Ramos (cell line): ENCODE measurements around the gene PPM1M.

Experiments
- in situ Hi-C: fragments of 300-500 bp; cut with MboI; formaldehyde crosslinking; loops from one replicate; pipeline ENCODE4 v1.14.3; 2022; ENCODE audit warnings: low sequenced_read_pairs; ENCODE audit not compliant: unreplicated experiment

The PPM1M gene

GRCh38 chr3:52290596-52291507 is 45.3 kb downstream of the PPM1M start:
- in situ Hi-C loops: no loop called here

GRCh38 chr3:52291508-52292181 is 46.1 kb downstream of the PPM1M start:
- in situ Hi-C loops: no loop called here

GRCh38 chr3:52292247-52293065 is 46.9 kb downstream of the PPM1M start:
- in situ Hi-C loops: no loop called here

- in situ Hi-C loops: no loop called here
Observed at GRCh38 chr3:52293491-52294319, 48.1 kb downstream of the PPM1M start.

- in situ Hi-C loops: no loop called here
Observed at GRCh38 chr3:52294320-52295150, 49.0 kb downstream of the PPM1M start.

- in situ Hi-C loops: no loop called here
Observed at GRCh38 chr3:52295671-52296208, 50.2 kb downstream of the PPM1M start.

- in situ Hi-C loops: no loop called here
Observed at GRCh38 chr3:52297242-52298148, 51.9 kb downstream of the PPM1M start.

GRCh38 chr3:52298149-52299098 is 52.9 kb downstream of the PPM1M start:
- in situ Hi-C loops: no loop called here

- in situ Hi-C loops: no loop called here
Observed at GRCh38 chr3:52299247-52299878, 53.8 kb downstream of the PPM1M start.
